Heart right ventricle (tissue), 16 donors: Measurements from ENCODE around the gene PRKAR1B. TPM values are rescaled to one million over a fixed set of nuclear protein-coding genes. Genes with fewer than 3 reads are reported as not detected.
A peak's percentile ranks its signal among the peaks of the same experiment; 100 is the strongest.

Experiments
- ATAC-seq, 8 donors: fragments of 200-7000 bp; cut with Tn5 transposase; one replicate each; pipeline ENCODE4 v1.9.1; 2020; ENCODE audit warnings: mild to moderate bottlenecking in 8 of 8, moderate library complexity in 8 of 8, moderate number of reproducible peaks in 1 of 8
- DNase-seq, 2 donors: peaks; one replicate each; pipeline ENCODE4 v3.0.0-alpha.2; 2020
- H3K27ac ChIP-seq, 10 donors: fragments of 200-600 bp; sonication (generic) in 2 of 10; one replicate each; pipeline versions ENCODE4 v1.5.0 to v1.8.0; 2020 to 2022; ENCODE audit warnings: mild to moderate bottlenecking in 3 of 10
- H3K27me3 ChIP-seq, 7 donors: fragments of 200-600 bp; one replicate each; pipeline ENCODE4 v1.8.0; 2021 to 2022; ENCODE audit warnings: mild to moderate bottlenecking in 2 of 7
- H3K36me3 ChIP-seq, 9 donors: fragments of 200-600 bp; sonication (generic) in 1 of 9; one replicate each; pipeline versions ENCODE4 v1.5.0 to v1.8.0; 2020 to 2022; ENCODE audit warnings: mild to moderate bottlenecking in 2 of 9
- H3K4me1 ChIP-seq, 9 donors: fragments of 200-600 bp; sonication (generic) in 1 of 9; one replicate each; pipeline versions ENCODE4 v1.5.0 to v1.8.0; 2020 to 2022; ENCODE audit warnings: mild to moderate bottlenecking in 4 of 9
- H3K4me3 ChIP-seq, 10 donors: fragments of 200-600 bp; sonication (generic) in 2 of 10; one replicate each; pipeline versions ENCODE4 v1.5.0 to v1.8.0; 2020 to 2022; ENCODE audit warnings: mild to moderate bottlenecking in 7 of 10, moderate library complexity in 2 of 10
- H3K9me3 ChIP-seq, 11 donors: fragments of 200-600 bp in 10 of 11; sonication (generic) in 2 of 11; one replicate each; pipeline versions ENCODE4 v1.5.0 to v1.8.0; 2013 to 2022; ENCODE audit warnings: mild to moderate bottlenecking in 2 of 11, control low read depth in 1 of 11, moderate library complexity in 1 of 11
- WGBS, 2 donors: extraction: QIAGEN DNeasy Blood & Tissue Kit; methylation state at CpG; one replicate each; pipeline ENCODE4 v1.1.7; 2013; ENCODE audit warnings: inconsistent platforms in 1 of 2; 5-methylcytosine and 5-hydroxymethylcytosine counted together
- intact Hi-C, 10 donors: fragments of 100-400 bp; cut with DNase I; formaldehyde crosslinking; loops; one replicate each; pipeline versions ENCODE4 v1.11.1 to v1.14.2; 2022
- polyA plus RNA-seq, 2 donors: library from polyadenylated mRNA; stranded (reverse); fragments of 200-250 nt; gene quantifications; one replicate each; pipeline ENCODE4 v1.2.3, GENCODE V29; 2013
- total RNA-seq, 10 donors: library from RNA; stranded (reverse); fragmentation: NEBNext Ultra II Directional in 3 of 10; extraction: Animal tissue kit (Norgen Biotek cat#: 25700) in 3 of 10; gene quantifications; one replicate each; pipeline versions ENCODE4 v1.2.1 to v1.2.4, GENCODE V29; 2021 to 2023
- TF ChIP-seq, protein P1 (sequence below), 9 donors: fragments of 200-600 bp; sonication (generic) in 2 of 9; IDR thresholded peaks; one replicate each; pipeline versions ENCODE4 v1.5.0 to v1.8.0; 2021 to 2022; ENCODE audit warnings: antibody characterized with exemption in 9 of 9, mild to moderate bottlenecking in 5 of 9, moderate library complexity in 1 of 9
- donor health status: Arrhythmogenic right ventricular cardiomyopathy.
- donor health status: ischemic (EF 13 %, LVEDD 7.1; RV severe dilation, severe dysfunction).
- donor health status: healthy with polysubstance abuse.
- donor health status: DM: no; HTN: yes; CAD: no.
- donor health status: DM: no; HTN: no; CAD: no.
- donor health status: ischemic (EF 25% LVEDD 6.9; RV normal size, moderate dysfunction).
- donor health status: ischemic (EF 25% LVEDD 5.7; RV mildly dilated, moderate dysfunction).
- donor health status: healthy.
- donor health status: DM: yes; HTN: yes; CAD: no.
- donor health status: Ischemic cardiomyopathy.
- donor health status: ischemic (EF 35%, LVEDD 5.7; RV mildly dilated, moderate dysfunction).
- donor health status: nonischemic (EF 11% LVEDD 7.7; RV severe dilation, severe dysfunction).
- donor health status: DM: yes; HTN: yes; CAD: no.
- donor health status: PGD.
- donor health status: ischemic (EF 29% LVEDD 5.4; RV normal size, mild dysfunction).
- donor health status: nonischemic (EF 23%, LVEDD 6.1; RV moderate dilation, normal function).

The PRKAR1B gene
- total and polyA plus RNA-seq, 12 donors = 5.0 to 24.5 (median 20.6) TPM

DNA sequence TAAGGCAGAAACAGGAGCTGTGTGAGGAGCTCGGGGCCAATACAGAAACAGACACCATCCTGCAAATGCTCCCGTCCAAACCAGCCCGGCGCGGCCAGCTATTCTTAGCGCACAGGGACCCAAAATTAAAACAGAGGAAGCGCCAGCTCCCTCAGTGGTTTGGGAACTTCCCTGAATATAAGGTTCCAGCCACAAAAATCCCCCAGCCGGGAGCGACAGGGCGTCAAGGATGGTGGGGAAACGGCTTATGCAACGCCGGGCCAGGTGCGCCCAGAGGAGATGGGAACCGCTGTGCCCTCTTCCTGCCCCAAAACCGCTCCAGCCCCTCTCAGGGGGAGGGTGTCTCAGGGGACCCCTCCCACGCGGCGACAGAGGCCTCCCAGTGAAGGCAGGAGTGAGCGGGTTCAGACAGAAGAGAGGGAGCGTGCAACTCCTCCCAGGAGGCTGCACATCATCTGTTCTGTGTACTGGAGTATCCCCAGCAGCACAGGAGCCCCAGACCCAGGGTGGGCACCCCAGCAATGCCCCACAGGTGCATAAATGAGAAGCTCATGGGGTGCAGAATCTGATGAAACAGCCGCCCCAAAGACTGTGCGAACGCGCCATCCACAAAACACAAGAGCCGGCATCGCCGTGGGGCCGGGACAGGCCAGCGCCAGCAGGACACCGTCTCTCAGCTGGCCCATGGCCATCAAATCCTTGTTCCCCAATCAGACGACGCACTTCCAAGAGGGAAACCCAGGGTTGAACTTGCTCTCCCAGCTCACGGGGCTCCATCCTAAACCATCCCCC lies 133.6 kb downstream of the PRKAR1B start:
- ATAC-seq = peak in 7 of 8 donors; percentile 30 to 76 (median 45)
- WGBS, 2 donors = 60 to 67% methylated on average over 34 of the region's 34 CpGs

DNA sequence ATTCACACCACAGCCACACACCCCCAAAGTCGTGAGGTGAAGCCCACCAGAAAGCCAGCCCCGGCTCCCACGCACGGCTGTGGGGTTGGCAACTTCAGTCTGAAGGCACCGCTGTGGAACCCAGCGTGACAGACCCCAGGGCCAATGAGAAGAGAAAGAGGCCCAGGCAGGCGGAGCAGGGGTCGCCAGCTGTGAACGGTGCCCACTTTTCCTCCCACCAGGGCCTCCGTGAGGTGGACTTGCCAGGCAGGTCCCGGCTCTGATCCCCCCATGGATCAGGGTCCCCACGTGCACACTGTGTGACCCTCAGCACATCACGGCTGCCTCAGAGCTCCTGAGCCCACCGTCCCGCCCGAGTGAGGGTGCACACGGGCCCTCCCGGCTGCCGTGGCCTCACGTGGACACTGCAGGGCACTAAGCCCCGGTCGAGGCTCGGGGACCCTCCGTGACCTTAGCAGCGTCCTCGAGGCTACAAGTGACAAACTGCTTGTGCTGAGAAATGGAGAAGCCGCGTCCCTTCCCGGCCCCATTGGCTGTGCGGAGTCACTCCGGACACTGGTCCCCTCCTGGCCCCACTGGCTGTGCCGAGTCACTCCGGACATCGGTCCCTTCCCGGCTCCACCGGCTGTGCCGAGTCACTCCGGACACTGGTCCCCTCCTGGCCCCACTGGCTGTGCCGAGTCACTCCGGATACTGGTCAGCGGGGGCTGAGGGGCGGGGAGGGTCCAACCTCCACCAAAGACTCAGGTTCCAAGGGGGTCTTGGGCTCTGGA lies 135.0 kb downstream of the PRKAR1B start:
- WGBS, 2 donors = 94 to 97% methylated on average over 42 of the region's 42 CpGs
- peaks cover 0 to 35% (median 14%) of the 10 kb centered on the region in 9 donors for H3K4me1 ChIP-seq

More for the DNA sequence above, 133.6 kb downstream of the PRKAR1B start:
- H3K9me3 ChIP-seq = peaks cover 0 to 5% (median 0%) of the 10 kb centered on the region in 11 donors
- peaks cover 0 to 7% (median 0%) of the 10 kb centered on the region in 9 donors for H3K36me3 ChIP-seq
- H3K4me1 ChIP-seq = peaks cover 0 to 35% (median 14%) of the 10 kb centered on the region in 9 donors
- TF ChIP-seq, protein P1, sequence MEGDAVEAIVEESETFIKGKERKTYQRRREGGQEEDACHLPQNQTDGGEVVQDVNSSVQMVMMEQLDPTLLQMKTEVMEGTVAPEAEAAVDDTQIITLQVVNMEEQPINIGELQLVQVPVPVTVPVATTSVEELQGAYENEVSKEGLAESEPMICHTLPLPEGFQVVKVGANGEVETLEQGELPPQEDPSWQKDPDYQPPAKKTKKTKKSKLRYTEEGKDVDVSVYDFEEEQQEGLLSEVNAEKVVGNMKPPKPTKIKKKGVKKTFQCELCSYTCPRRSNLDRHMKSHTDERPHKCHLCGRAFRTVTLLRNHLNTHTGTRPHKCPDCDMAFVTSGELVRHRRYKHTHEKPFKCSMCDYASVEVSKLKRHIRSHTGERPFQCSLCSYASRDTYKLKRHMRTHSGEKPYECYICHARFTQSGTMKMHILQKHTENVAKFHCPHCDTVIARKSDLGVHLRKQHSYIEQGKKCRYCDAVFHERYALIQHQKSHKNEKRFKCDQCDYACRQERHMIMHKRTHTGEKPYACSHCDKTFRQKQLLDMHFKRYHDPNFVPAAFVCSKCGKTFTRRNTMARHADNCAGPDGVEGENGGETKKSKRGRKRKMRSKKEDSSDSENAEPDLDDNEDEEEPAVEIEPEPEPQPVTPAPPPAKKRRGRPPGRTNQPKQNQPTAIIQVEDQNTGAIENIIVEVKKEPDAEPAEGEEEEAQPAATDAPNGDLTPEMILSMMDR (IDR thresholded peaks at IDR 0.05) = no peak
- intact Hi-C loops = no loop called here
- peak overlapping the region in 5 of 10 donors; percentile 33 to 55 (median 46) for H3K27ac ChIP-seq
- peak in 1 of 2 donors; percentile 33 for DNase-seq
- H3K4me3 ChIP-seq = peak overlapping the region in 3 of 10 donors; percentile 8 to 13 (median 9)
- no peaks in the 10 kb centered on the region for H3K27me3 ChIP-seq

DNA sequence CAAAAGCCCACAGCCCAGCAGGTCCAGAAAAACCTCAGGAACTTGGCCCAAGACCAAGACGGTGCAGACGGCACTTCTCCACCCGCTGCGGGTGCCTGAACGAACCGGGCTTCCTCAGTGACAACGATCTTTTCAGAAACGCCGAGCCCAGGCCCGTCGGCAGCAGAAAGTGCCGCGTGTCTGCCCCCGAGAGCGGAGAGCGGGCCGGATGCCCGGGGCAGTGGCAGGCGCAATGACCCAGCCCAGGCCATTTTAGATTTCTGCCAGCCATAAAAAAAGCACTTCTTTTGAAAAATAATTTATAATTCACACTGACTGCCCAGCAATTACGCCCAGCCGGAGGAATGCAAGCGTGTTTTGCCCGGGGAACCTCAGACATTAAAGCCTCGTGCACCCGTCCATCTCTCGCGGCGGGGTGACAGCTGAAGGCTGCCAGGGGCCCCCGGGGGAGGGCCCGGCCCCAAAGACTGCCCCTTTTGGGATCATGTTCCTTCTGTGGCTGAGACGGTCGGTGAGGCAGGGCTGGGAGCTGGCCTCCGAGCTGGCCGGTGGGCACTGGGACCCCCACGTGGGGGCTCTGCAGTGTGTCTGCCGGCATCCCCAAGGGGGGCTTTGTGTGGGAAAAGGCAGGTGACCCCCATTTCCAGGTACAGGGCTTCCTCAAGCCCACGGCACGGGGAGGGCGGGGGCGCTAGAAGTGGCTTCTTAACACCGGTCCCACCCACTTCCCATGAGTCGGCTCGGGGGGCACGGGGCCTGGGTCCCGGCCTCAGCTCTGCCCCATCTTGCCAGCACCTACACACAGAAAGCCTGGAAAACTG lies 136.1 kb downstream of the PRKAR1B start:
- Histone ChIP-seq H3K9me3 (peaks cover 0 to 11% (median 0%) of the 10 kb centered on the region in 11 donors), H3K4me3 (no peak overlapping the region), H3K27me3 (no peaks in the 10 kb centered on the region), H3K27ac (peak overlapping the region in 2 of 10 donors; percentile 1 to 22), H3K36me3 (peaks cover 0 to 7% (median 0%) of the 10 kb centered on the region in 9 donors), H3K4me1 (peaks cover 0 to 35% (median 14%) of the 10 kb centered on the region in 9 donors)
- WGBS, 2 donors = 54 to 67% methylated on average over 45 of the region's 45 CpGs
- ATAC-seq = peak in 1 of 8 donors; percentile 20
- TF ChIP-seq, protein P1 (IDR thresholded peaks at IDR 0.05) = no peak
- intact Hi-C loops = no loop called here
- DNase-seq = peak in 1 of 2 donors; percentile 29

More for the DNA sequence above, 135.0 kb downstream of the PRKAR1B start:
- peaks cover 0 to 7% (median 0%) of the 10 kb centered on the region in 9 donors for H3K36me3 ChIP-seq
- no peaks in the 10 kb centered on the region for H3K27me3 ChIP-seq
- H3K9me3 ChIP-seq = peaks cover 0 to 5% (median 0%) of the 10 kb centered on the region in 11 donors
- H3K27ac ChIP-seq = peak overlapping the region in 1 of 10 donors; percentile 37
- TF ChIP-seq, protein P1 (IDR thresholded peaks at IDR 0.05) = no peak
- no peak overlapping the region for H3K4me3 ChIP-seq
- intact Hi-C loops = no loop called here
- DNase-seq (no peak), ATAC-seq (no peak)
